A673 (cell line): Measurements from ENCODE around the gene QSOX2.

Experiments
- EZH2 ChIP-seq: fragments of 200-600 bp; sonication (generic); IDR thresholded peaks from 2 replicates; pipeline ENCODE4 v1.6.1; 2017; ENCODE audit warnings: borderline replicate concordance, low read depth, mild to moderate bottlenecking, mixed read lengths, antibody characterized with exemption, low read length; ENCODE audit not compliant: poor library complexity, severe bottlenecking
- TF ChIP-seq, protein P1 (sequence below): fragments of 300-800, 200-600 bp; sonication (generic); conservative IDR thresholded peaks from 2 replicates; pipeline ENCODE4 v1.5.1; 2017; ENCODE audit warnings: low read depth, mild to moderate bottlenecking, antibody characterized with exemption, low read length, moderate library complexity, mixed read lengths

DNA sequence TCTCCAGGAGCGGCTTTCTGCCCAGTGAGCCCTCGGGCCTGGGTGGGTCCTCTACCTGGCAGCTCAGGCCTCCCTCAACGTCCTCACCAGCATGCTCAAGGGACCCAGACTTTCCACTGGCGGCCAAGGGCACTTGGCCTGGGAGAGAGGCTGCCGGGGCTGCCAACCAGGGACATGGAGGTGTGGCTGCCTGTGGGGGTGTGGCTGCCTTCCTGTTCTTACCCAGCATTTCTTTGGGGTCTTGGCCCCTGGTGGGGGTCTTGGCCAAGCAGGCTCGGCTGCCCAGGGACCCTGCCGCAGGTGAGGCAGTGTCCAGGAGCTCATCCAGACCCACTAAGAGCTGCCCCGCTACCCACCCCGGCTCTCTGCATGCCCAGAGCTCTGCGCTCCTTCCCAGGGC lies 7.2 kb upstream of the QSOX2 start:
- TF ChIP-seq, protein P1, sequence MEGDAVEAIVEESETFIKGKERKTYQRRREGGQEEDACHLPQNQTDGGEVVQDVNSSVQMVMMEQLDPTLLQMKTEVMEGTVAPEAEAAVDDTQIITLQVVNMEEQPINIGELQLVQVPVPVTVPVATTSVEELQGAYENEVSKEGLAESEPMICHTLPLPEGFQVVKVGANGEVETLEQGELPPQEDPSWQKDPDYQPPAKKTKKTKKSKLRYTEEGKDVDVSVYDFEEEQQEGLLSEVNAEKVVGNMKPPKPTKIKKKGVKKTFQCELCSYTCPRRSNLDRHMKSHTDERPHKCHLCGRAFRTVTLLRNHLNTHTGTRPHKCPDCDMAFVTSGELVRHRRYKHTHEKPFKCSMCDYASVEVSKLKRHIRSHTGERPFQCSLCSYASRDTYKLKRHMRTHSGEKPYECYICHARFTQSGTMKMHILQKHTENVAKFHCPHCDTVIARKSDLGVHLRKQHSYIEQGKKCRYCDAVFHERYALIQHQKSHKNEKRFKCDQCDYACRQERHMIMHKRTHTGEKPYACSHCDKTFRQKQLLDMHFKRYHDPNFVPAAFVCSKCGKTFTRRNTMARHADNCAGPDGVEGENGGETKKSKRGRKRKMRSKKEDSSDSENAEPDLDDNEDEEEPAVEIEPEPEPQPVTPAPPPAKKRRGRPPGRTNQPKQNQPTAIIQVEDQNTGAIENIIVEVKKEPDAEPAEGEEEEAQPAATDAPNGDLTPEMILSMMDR = no peak
- TF ChIP-seq EZH2 = no peak
